CD4-positive, alpha-beta T cell treated with Interleukin-6 at 100 ng/mL for 8 hours (primary cell): Measurements from ENCODE around the gene TRAM2.

Experiments
- DNase-seq: peaks from one replicate; pipeline ENCODE4 v3.0.0-alpha.2; 2020; ENCODE audit warnings: mixed read lengths, low spot score

TRAM2 gene

GRCh38 chr6:52547647-52548352 lies 29.1 kb downstream of the TRAM2 start:
- no peak for DNase-seq

- DNase-seq = no peak
Observed at GRCh38 chr6:52546678-52547077, 30.2 kb downstream of the TRAM2 start.

- DNase-seq = no peak
Observed at GRCh38 chr6:52546192-52546591, 30.7 kb downstream of the TRAM2 start.

GRCh38 chr6:52545406-52546119 lies 31.3 kb downstream of the TRAM2 start:
- no peak for DNase-seq

GRCh38 chr6:52544602-52545405 lies 32.1 kb downstream of the TRAM2 start:
- no peak for DNase-seq

GRCh38 chr6:52543729-52544601 lies 32.9 kb downstream of the TRAM2 start:
- DNase-seq = no peak

- no peak for DNase-seq
Observed at GRCh38 chr6:52543262-52543661, 33.6 kb downstream of the TRAM2 start.

- DNase-seq = no peak
Observed at GRCh38 chr6:52541135-52541534, 35.7 kb downstream of the TRAM2 start.

GRCh38 chr6:52540286-52540902 lies 36.5 kb downstream of the TRAM2 start:
- no peak for DNase-seq

GRCh38 chr6:52539607-52540006 lies 37.3 kb downstream of the TRAM2 start:
- DNase-seq = no peak

GRCh38 chr6:52538901-52539354 lies 37.9 kb downstream of the TRAM2 start:
- no peak for DNase-seq

- no peak for DNase-seq
Observed at GRCh38 chr6:52538252-52538900, 38.5 kb downstream of the TRAM2 start.

GRCh38 chr6:52537001-52537753 lies 39.7 kb downstream of the TRAM2 start:
- DNase-seq = no peak

- no peak for DNase-seq
Observed at GRCh38 chr6:52536424-52536916, 40.4 kb downstream of the TRAM2 start.

GRCh38 chr6:52535711-52536423 lies 41.0 kb downstream of the TRAM2 start:
- no peak for DNase-seq

- no peak for DNase-seq
Observed at GRCh38 chr6:52534966-52535390, 41.9 kb downstream of the TRAM2 start.

GRCh38 chr6:52534363-52534762 lies 42.5 kb downstream of the TRAM2 start:
- no peak for DNase-seq

- DNase-seq = no peak
Observed at GRCh38 chr6:52533491-52533890, 43.4 kb downstream of the TRAM2 start.

- no peak for DNase-seq
Observed at GRCh38 chr6:52532457-52532856, 44.4 kb downstream of the TRAM2 start.
